GM18508 (cell line): ENCODE results near the gene FAM222B.
"Not testable (repeated sequence)": the region's sequence is repeated elsewhere in the genome, so short reads cannot be mapped to it uniquely, and the experiment has no call there.

Experiments
- ATAC-seq: cut with Tn5 transposase; IDR thresholded peaks from one replicate; pipeline ENCODE4 v1.9.1; 2021; ENCODE audit warnings: moderate number of reproducible peaks; ENCODE audit not compliant: insufficient read depth, unreplicated experiment

Gene FAM222B

DNA sequence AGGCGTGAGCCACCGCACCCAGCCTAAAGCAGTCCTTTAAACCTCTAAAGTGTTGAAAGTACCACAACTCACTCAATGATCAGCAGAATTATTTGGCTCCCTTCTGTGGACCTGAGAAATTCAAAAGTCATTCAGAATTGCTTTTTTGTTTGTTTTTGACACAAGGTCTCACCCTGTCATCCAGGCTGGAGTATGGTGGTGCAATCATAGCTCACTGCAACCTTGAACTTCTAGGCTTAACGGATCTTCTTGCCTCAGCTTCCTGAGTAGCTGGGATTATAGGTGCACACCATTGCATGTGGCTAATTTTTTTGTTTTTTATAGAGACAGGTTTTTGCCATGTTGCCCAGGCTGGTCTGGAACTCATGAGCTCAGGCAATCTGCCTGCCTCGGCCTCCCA lies 54.5 kb downstream of the FAM222B start:
- ATAC-seq, result no peak

DNA sequence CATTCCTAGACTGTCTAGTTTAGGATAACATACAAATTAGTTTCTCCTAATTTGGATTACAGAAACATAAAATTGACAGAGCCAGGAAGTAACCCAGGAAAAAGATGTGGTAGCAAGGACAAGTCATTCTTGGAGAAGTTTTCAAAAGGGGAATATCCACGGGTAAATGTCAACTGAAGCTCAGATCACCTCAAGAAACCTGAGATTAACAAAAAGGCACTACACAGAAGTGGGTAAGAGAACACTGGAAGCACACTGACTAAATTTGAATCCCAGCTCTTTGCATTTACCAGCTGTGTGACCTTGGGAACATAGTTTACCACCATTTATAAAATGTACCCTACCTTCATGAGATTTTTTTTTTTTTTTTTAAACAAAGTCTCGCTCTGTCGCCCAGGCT lies 59.4 kb downstream of the FAM222B start:
- ATAC-seq, result no peak

DNA sequence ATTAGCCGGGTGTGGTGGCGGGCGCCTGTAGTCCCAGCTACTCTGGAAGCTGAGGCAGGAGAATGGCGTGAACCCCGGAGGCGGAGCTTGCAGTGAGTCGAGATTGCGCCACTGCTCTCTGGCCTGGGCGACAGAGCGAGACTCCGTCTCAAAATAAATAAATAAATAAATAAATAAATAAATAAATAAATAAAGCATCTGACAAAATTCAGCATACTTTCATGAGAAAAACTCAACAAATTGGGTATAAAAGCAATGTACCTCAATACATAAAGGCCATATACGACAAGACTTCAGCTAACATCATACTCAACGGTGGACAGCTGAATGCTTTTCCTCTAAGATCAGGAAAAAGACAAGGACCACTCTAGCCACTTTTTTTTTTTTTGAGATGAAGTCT lies 63.0 kb downstream of the FAM222B start:
- not testable (repeated sequence) for ATAC-seq

DNA sequence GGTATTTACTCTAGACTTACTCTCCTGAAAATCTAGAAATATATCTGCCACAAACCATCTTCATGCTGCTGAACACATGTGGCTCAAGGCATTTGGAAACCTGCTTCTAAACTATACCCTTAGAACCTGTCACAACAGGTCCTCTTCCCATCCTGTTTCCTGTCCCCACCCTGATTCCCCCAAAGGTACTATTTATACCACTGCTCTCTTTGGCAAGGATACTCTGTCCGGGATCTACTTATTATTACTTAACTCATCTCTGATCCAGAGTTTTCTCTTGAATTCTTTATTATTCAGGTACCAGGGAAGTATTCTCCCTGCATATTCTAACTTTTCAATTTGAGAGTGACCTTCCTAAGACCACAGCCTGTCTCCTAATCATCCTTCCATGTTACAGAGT lies 65.4 kb downstream of the FAM222B start:
- no peak for ATAC-seq

DNA sequence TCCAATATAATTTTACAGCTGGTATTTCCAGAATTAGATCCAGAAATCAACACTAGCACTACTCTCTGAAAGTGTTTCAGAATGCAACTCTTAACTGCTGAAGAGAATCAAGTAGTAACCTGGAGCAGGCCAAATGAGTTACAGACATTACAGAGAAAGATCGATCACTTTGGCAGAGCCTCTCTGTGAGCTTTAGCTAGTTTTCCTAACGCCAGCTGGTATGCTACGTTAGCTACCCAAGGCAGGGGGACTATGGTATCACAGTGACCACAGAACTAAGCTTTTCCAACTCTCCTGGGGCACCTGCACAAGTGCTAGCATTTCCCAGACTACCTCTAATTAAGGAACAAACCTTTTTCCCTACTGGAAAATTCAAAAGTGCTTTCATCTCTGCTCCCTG lies 68.4 kb downstream of the FAM222B start:
- ATAC-seq, result no peak

DNA sequence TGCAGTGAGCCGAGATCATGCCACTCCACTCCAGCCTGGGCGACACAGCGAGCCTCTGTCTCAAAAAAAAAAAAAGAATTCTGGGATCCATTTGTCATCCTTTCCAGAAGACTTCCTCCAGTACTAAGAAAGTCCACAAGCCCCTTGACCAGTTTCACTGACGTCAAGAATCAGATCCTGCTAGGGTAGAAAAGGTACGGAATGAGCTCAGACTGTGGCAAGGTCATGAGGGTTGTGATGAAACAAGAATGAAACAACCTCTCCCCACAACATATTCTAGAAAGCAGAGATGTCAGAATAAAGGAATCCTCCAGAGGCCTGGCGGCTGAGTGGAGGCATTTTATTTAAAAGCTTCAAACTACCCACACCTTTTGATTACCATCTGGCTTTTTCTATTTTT lies 68.9 kb downstream of the FAM222B start:
- no peak for ATAC-seq

DNA sequence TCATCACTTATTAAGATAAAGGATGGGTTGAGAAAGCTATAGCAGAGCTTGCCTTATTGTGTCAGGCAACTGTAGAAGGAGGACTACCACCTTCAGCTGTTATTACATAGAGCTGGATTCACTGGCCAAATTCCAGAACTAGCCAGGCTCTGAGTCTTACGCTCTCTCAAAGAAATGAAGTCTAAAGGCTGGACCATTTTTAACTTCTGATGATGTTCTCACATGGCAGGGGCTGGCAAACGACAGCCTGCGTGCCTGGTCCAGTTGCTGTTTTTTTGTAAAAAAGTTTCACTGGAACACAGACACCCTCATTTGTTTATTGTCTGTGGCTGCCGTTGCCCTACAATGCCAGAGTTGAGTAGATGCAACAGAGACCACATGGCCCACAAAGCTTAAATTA lies 77.6 kb downstream of the FAM222B start:
- ATAC-seq, result no peak

DNA sequence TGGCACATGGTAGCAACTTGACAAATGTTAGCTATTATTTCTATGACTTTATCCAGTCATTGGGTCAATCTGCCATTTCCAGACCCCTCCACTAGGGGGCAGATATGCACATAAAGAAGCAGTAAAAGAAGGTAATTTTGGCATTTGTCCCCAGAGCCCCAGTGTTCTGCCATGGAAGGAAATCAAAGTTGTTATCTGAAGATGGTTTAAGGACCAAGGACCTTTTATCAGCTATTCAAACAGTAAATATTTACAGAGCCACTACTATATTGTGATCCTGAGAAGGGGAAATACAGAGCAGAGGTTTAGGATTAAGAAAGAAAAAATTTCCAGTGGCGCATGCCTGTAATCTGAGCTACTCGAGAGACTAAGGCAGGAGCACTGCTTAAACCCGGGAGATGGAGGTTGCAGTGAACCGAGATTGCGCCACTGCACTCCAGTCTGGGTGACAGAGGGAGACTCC lies 78.8 kb downstream of the FAM222B start:
- no peak for ATAC-seq

DNA sequence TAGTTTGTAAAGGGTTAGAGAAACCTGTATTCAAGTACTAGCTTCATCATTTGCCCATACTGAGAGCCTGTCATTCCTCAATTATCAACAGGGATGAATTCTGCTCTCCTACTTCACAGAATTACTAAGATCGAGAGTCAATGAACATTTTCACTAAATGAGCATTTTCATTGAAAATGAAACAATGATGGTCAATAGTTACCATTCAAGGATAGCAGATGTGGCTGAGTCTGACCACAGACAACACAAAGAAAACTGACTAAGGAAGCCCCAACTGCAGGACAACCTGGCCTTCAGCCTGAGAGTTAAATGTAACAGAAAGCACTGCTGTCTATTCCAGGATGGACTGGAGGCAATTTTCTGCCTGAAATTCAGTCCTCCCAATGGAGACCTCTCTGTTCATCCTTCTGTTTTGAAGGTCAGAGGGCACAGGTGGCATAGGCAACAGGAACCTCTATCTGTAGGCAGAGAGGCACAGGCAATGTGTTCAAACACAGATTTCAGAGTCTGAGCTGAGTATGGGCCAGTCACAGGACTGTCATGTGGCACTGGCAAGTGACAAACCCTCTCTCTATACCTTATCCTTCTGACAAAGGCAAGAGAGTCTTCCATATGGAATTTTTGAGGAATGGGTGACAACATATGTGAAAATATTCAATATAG lies 79.3 kb downstream of the FAM222B start:
- ATAC-seq, result no peak

DNA sequence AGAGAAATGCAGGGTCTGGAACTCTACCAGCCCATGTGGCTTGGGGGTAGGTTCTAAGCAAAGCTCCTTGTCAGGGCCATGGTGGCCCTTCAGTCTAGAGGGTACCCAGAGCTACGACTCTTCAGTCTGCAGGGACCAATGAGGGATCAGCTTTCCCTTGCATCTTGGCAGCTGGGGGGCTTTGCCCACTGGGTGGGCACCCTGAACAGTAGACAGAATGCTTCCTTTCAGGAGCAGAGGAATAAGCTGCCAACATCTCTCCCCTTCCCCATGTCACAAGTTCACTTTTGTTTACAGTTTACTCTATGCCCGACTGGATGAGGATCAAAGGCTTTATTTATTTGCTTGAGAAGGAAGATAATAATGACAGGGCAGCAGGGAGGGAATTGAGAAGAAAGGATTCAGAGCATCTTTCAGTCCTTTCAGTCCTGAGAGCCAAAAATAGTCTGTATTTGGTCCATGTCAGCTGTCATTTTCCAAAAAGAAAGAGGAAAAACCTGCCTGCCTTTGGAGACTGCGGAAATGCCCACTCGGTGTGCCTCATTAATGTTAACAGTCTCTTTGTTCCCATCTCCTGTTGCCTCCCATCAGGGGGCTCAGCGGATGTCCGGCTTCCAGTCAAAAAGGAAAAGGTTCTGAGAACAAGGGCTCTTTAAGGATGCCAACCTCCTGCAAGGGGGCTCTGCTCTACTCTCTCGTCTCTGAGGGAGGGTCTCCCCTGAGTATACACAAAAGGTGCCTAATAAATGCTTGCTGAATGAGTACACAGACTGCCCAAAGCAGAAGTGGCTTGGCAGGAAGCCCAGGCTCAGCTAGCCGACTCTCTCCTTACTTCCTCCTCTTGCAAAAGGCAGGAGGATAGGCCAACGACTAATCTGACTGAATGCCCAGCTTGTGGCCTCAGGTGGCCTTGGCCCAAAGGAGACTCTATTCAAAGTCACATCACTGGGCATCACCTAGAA lies 81.7 kb downstream of the FAM222B start:
- no peak for ATAC-seq

DNA sequence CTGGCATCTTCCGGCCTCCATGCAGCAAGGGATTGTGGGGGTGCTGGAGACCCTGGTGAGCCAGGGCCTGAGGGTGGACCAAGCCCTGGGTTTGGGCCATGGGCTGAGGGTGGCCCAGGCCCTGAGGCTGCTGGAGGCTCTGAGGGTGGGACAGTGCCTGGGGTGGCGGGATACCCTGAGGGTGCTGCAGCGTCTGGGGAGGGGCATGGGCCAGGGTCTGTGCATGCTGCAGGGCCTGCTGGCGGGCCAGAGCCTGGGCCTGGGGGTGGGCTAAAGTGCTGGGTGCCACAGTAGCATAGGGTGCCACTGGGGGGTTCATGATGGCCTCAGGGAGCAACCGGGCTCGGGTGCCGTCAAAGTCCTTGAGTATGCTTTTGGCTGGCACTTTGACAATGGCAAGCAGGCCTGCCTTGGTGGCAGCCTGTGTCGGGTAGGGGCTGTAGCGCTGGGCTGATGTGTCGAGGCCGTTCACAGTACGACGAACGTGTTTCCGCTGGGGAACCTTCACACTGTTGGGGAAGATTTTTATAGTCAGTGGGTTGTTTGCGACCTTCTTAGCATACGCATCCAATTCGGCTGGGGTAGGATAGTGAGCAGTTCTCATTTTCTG lies 83.2 kb downstream of the FAM222B start:
- no peak for ATAC-seq

DNA sequence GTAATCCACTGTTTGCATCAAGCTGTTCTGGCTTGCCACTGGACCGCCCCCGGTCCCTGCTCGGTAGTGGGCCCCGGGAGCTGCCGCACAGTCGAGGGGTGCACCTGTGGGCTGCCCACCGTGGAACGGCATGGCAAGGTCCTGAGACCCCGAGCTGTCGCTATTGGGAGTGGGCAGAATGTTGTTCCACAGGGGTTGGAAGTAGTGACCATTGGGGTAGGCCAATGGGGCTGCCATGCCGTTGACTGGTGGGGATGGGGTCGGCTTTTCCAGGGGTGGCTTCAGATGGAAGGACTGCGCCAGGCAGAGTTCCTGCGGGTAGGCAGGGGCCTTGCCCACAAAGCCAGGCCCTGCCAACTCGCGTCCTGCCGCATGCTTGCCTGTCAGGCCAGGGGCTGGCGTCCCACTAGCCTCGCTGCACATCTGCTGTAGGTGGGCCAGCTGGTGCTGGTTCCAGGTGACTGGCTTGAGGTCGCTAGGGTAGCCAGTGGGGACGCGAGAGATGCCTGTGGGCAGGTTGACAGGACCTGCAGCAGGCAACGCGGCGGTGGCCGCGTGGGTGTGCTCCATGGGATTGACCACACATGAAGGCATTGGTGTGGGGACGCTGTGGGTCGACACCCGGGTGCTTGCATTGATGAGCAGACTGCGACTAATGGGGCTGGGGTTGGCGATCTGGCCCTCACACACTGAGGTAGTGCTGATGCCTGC lies 84.0 kb downstream of the FAM222B start:
- ATAC-seq, result no peak

DNA sequence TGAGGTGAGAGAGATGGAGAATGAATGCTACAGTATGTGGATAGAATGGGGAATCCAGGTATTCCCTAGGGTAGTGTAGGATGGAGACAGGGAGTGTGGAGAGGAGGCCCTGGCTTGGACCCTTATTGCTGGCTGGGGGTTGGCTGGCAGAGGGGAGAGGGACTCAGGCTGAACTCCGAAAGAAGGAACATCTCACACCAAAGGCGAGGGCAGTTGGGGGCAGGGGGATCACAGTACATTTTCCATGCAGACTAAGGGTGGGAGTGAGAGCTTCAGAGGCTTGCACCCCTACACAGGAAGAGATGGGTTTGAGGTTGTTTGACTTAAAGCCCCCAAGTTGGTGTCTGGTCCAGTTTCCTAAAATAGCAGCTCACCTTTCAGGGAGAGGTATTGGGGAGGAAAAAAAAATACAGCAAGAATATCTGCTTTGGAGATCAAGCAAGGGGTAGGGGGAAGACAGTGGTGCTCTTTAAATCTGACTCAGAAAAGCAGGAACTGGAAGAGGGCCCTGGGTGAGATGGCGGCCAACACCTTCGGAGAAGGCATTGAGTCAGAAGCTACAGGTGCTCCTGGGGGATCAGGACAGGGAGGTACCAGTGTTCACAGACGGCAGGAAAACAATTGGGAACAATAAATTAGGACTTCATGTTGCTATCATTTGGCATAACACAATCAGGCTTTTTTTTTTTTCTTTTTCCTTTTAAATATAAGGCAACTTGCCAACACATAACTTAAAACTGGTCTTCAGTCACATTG lies 86.4 kb downstream of the FAM222B start:
- ATAC-seq, result no peak

DNA sequence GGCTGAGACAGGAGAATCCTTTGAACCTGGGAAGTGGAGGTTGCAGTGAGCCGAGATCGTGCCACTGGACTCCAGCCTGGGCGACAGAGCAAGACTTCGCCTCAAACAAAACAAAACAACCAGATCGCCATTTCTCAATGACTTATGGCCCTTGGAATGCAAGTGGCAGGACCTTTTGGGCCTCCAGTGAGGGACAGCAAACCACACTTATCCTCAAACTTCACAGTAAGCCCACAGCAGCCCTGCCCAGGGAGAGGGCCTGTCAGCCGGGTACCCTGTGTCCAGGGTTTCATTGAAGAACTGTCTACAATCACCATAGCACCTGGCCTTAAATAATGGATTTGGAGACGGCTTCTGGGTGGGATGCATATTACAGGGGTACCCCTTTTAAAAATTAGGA lies 87.1 kb downstream of the FAM222B start:
- ATAC-seq, result no peak

DNA sequence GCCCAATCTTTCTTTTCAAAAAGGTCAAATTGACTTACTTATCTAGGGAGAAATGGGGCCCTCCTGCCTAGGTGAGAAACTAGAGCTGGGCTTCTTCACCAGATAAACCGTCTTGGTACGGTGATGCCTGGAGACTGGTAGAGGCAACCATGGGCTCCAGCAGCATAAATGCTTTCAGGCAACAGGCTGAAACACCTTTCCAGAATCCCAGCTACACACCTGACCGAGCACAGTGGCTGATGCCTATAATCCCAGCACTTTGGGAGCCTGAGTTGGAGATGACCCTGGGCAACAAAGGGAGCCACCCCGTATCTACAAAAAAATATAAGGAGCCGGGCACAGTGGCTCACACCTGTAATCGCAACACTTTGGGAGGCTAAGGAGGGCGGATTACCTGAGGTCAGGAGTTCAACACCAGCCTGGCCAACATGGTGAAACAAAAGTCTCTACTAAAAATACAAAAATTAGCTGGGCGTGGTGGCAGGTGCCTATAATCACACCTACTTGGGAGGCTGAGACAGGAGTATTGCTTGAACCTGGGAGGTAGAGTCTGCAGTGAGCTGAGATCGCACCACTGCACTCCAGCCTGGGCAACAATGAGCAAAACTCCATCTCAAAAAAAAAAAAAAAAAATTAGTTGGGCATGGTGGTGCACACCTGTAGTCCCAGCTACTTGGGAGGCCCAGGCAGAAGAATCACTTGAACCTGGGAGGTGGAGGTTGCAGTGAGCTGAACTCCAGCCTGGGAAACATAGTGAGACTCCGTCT lies 90.8 kb downstream of the FAM222B start:
- ATAC-seq, result no peak

DNA sequence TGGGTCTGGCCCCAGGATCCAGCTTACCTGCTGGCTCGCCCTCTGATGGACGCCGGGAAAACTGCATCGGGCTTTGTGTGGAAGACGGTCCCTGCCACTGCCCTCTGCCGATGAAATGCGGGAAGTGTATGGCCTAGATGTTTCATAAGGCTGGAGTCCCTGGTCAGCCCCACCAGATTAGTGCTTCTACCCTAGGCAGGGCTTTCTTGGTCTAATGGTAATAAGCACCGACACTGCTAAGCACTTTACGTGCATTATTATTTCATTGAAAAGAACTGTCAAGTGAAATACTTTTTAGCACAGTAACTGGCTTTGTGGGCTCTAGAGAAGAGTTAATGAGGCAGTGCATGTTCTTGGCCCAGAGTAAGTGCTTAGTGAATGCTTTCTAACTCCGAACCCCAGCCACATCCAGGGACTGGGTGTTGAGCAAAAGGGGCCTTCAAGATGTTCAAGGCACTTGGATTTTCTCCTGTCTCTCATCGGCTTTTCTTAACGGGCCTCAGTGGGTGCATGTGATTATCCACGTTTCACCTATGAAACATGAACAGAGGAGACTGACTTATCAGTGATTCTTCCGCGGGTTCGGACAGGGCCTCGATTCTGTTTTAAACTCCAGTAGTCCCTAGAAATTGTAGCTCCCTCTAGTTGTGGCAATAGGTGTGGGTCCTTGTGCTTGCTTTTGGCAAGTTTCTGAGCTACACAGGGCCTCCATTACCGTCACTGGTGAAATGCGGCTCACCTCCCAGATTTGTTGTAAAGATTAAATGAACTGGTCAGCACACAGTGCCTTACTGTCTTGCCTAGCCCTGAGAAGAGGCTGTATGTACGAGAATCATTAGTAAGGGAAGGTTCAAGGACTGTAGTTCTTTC lies 92.2 kb downstream of the FAM222B start:
- ATAC-seq, result peak; percentile 48

DNA sequence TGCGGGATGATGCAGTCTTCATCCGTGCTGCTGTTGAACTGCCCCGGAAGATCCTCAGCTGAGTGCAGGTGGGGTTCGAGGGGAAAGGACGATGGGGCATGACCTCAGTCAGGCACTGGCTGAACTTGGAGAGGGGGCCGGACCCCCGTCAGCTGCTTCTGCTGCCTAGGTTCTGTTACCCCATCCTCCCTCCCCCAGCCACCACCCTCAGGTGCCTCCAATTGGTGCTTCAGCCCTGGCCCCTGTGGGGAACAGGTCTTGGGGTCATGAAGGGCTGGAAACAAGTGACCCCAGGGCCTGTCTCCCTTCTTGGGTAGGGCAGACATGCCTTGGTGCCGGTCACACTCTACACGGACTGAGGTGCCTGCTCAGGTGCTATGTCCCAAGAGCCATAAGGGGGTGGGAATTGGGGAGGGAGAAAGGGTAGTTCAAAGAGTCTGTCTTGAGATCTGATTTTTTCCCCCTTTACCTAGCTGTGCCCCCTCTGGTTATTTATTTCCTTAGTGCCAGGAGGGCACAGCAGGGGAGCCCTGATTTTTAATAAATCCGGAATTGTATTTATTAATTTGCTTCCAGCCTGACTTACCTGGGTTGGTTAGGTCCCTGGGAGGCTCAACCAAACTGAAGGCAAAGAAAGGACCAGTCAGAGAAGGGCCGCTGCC lies 92.9 kb downstream of the FAM222B start:
- ATAC-seq, result no peak
